Effector CD8-positive, alpha-beta T cell (primary cell): Measurements from ENCODE around the gene SH3RF1.

Source experiments
- DNase-seq: peaks from one replicate; lab custom pipeline; 2025; lab: John Stamatoyannopoulos, UW

The SH3RF1 gene

DNA sequence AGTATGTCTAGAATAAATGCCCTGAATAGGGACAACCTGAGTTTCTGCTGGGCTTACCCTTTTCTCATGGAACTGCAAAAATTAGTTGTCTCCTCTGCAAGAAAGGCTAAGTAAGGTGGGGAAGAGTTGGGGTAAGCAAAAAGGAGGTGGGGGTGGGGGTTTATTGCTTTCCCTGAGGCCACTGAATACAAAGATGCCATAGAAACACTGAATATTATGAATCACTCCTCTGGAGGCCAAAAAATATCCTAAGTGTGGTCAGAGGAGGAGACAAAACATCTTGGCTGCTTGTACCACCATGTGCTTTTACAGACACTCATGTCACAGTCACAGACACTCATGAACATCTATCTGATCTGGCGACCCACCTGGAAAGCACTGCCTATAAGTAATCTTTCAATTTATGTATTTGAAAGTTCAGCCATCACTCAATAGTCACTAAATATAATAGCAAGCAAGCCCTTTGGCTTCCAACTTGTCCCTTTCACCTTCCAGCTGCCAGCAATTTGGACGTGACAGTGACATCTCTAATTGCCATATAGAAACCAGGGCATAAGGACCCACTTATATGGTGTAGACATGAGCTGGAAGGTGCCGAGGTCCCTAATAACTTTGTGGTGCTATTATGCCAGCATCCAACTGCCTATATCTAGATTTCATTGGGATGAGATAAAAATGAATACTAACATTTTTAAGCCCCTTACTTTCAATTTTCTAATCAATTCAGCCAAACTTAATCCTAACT is 138.0 kb downstream of the SH3RF1 start:
- DNase-seq, result no peak

DNA sequence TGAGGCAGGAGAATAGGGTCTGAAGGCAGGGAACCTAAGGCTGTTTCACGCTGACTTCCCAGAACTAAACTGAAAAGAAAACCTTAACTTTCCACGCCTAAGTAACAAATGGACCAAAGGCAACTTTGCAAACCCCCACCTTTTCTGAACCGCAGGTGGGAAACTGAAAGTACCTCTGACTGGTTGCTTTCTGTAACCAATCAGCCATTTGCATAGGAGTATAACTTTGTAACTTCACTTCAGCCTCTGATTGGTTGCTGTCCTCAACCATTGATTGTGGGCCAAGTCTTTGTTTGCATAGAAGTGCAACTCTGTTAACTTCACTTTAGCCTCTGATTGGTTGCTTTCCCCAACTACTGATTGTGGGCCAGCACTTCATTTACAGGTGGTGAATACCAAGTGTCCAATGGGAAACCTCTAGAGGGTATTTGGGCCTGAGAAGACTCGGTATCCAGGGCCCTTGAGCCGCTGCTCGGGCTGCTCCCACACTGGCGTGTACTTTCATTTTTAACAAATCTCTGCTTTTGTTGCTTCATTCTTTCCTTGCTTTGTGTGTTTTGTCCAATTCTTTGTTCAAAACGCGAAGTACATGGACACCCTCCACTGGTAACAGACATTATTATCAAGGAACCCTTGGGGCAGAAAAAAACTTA is 139.1 kb downstream of the SH3RF1 start:
- DNase-seq, result no peak

DNA sequence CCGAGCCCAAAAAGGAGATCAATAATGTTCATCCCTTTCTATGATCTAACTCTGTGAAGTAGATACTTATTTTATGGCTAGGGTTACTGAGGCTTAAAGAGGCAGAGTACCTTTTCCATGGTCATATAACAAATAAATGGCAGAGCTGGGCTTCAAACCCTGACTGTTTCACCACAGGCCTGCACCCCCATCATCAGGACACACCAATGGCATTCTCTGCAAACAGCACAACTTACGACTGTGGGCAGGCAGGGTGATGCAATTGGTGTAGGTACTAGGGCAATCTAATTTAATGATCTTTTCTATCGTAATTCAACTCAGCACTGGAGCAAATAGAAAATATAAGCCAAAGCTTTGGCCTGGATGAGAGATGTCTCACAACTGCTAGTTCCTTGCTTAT is 141.9 kb downstream of the SH3RF1 start:
- DNase-seq, result no peak

DNA sequence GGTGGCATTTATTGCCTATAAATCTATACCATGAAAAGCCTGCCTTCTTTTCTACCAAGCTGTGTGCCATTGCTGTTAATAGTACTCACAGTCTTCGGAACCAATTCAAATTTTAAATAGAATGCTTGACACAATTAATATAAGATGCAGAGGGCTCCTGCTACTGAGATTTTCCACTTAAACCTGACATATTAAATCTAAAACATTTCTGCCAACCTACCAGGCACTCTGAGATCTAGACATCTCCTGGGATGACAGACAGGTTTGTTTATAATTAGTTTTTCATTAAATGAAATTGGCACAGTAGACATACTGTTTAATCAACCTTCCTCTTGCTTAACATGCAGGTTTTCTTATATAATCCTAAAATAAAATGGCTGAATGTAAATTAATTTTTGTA is 143.4 kb downstream of the SH3RF1 start:
- DNase-seq, result no peak

DNA sequence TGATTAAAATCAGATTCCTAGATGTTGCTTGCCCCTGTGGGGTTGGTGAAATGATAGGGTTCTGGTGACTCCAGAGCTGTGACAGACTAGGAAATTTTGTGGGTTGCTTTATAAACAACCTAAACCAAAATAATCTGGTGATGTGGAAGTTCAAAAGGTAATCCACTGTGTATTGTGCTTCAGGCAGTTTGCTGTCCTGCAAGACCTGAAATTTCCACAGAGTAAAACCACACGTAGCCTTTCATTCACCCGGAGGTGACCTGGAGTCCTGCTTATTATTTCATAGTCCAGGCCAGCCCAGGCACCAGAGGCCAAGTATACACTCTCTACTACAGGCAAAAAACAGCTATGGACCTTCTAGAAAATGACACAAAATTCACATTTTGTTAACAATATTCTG is 146.1 kb downstream of the SH3RF1 start:
- no peak for DNase-seq

DNA sequence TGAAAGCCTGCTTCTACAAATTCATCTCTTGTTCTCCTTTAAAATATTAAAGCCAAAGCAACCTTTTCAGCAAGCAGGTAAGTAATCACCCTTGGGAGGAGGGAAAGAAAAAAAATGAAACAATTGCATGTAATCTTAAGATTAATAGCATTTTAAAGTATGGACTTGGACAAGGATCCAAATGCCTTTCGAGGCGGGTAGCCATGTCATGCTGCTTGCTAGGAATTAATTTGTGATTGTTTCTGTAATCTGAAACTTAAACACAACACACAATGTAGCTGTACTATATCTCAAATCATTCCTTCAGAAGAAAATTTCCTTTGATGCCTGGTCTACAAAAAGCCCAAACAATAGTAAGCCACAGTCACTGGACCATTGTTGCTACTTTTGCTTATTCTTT is 148.3 kb downstream of the SH3RF1 start:
- DNase-seq, result no peak

DNA sequence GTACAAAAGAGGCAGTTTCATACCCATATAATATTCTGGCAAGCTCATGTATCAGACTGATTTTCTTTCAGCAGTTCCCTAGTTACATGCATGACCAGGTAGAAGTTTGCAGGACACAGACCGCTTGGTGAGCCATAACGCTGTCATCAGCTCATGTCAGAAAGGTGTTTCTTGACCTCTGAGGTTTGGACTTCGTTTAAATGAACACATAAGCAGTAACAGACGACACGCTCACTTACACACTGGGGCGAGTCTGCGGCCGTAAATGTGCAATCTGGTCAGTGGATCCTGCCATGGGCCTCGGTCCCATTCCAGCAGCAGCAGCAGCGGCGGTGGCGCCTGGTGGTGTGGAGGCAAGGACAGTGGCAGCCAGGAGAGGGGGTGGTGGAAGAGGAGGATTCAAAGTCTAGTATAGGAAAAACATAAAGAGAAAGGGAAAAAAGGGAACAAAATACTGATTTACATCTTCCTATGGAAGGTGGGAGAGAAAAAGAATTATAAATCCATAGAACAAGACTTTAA is 148.8 kb downstream of the SH3RF1 start:
- no peak for DNase-seq

DNA sequence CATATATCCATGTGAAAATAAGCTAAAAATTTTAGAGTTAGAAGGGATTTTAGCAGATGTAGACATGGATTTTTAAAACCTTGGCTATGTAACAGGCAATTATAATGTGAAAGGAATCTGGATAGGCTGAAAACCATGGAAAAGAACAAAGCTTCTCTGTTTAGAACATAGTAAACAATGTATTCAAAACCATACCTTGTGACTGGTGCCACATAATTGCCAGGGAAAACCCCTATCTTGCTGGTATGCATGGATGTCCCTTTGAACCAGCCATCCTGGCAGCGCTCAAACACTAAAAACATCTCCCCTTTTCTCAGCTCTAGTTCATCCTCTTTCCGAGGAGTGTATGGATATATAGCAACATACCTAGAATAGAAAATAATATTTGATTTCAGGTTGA is 150.1 kb downstream of the SH3RF1 start:
- no peak for DNase-seq

DNA sequence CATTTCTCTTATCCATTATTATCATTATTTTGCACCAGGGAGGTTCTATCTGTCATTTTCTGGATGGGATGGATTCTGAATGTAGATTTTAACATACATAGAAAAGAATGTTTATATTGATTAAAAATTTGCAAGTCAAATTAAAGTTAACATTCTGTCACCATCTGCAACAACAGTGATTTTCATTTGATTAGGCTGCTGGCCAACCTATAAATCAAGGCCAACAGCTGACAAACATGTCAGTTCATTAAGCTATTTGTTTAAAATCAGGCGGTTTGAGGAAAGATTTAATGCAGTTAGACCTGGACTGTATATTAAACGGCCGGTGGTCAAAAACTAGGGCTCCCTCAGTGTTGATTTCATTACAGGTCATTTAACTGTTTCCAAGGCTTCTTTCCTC is 151.2 kb downstream of the SH3RF1 start:
- DNase-seq, result no peak

DNA sequence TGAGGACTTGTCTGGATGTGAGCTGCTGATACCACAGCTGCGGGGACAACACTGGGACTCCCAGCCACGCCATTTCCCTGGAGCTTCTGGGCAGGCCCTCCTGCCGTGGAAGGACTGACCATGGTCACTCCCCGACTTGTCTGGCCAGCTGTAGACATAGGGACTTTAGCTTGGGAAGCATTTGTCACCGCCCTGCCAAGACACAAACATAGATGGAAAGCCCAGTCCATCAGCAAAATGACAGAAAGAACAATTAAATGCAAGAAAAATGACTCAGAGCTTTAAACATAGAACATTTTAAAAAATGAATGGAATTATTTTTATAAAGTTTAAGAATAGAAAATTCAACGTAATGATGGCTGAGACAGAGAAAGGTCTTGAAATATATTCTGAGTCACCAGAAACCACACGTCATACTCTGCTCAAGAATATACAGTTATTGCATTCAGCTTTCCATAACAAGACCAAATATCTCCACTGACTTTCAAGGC is 153.1 kb downstream of the SH3RF1 start:
- no peak for DNase-seq

DNA sequence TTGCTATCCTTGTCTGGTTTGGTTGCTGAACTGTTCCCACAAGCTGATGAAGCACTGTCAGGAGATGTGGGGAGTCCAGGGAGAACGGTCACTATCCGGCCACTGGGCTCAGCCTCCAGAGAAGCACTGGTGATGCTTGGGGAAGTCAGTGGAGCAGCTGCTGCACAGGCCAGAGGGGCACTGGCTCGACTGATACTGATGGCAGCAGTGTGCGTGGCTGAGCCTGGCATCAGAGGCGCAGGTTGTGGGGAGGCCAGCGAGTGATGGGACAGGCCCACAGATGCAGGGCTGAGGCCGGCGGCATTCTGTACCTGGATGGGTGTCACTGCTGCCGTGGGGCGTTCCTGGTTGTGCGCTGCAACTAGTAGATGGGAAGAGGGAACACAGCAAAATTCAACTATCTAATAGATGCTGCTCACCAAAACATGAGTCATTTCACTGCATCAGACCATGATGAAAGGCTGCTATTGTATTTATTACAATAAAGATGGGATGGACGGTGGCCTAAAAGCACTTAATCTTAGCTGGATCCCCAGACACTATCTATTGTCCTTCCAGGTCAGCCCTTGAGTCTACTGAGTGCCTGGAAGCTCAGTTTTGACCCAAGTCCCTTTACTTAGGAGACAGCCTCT is 154.4 kb downstream of the SH3RF1 start:
- no peak for DNase-seq

DNA sequence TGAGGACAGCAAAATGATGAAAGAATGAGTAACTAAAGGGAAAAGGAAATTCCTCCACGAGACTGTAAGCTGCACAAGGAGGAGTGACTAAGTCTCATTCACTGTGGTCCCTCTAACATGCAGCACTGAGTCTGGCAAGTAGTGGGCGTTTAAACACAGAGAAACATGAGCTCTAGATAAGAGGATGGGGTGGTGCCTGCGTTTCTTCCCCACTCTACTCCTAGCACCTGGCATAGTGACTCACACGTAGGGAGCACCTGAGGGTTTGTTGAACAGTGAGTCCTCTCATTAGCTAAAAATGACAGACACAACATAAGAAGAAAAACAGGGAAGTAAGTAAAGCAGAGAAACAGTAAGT is 154.9 kb downstream of the SH3RF1 start:
- no peak for DNase-seq

DNA sequence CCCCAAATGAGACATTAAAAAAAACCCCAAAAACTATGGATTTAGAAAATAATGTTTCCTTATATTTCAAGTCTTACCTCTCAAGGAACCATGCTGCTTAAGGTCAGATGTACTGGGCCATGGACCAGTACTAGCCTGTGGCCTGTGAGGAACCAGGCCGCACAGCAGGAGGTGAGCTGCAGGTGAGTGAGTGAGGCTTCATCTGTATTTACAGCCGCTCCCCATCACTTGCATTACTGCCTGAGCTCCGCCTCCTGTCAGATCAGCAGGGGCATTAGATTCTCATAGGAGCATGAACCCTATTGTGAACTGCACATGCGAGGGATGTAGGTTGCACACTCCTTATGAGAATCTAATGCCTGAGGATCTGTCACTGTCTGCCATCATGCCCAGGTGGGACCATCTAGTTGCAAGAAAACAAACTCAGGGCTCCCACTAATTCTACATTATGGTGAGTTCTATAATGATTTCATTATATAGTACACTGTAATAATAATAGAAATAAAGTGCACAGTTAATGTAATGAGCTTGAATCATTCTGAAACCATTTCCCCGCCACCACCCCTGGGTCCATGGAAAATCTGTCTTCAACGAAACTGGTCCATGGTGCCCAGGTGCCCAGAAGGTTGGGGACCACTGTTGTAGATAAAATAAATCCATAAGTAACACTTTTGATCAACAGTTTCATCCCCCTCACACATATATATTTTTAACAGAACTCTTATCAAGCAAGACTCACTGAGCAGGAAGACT is 155.4 kb downstream of the SH3RF1 start:
- no peak for DNase-seq

DNA sequence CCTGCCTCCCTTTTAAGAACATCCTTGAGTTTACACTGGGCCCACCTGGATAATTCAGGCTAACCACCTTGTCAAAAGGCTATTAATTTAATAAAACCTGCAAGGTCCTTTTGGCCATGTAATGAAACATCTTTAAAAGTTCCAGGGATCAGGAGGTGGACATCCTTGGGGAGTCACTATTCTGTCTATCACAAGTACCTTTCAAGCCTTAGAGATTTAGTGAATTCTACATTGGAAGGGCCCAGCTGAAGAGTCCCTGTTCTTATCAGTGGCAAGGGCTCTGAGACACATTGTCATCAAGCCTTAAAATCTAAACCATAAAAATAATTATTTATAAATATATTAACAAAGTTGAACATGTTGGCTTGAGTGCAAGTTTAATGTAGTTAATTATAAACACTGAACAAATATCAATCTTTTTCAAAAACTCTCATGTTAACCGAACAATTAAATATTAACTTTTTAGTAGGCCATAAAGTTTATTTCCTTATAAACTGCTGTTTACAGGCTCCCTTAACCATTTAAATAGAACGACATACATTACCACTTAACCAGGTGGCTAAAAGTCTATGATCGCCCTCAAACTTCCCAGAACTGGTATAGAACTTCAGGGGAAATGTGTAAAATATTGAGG is 156.3 kb downstream of the SH3RF1 start:
- no peak for DNase-seq

DNA sequence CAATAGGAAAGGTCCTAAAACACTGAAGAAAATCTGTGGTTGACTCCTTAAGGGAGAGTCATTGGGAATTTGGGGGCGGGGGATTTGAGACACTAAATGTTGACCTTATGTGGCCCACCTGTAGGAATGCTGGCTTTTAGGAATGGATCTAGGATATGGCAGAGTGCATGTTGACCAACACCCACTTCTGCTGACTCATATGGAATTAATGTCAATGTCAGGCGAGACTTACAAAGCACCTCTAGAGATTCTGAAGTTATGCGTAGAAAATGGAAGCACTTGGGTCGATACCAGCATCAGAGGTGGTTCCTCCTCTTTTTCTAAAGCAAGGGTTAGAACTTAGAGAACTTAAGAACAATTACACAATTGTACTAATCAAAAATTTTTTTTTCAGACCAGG is 160.1 kb downstream of the SH3RF1 start:
- no peak for DNase-seq

DNA sequence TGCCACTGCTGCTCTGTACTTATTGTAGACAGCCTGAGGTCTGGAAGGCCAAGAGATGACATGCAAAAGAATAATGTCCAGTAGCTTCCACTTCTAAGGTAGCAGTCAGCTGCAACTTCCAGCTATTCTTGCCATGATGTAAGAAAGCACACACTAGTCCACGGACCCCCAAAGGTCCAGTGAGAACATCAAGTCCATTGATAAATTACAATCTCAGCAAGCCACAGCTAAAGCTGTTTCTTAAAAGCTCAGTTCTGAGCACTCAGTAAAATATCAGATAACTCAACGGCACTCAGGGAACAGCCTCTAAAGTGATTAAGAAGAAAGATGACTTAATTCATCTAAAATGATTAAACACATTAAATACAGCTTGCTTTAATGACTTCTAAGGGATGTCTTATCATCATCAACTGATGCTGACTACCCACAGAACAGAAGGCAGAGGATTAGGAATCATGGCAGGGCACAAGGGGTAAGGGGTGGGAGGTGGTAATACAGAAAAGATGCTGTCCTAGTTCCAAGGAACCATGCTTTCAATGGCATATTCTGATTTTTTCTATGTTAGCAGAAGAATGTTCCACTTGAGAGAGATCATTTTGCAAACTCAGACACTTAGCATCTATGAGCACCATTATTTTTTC is 161.6 kb downstream of the SH3RF1 start:
- DNase-seq, result no peak

DNA sequence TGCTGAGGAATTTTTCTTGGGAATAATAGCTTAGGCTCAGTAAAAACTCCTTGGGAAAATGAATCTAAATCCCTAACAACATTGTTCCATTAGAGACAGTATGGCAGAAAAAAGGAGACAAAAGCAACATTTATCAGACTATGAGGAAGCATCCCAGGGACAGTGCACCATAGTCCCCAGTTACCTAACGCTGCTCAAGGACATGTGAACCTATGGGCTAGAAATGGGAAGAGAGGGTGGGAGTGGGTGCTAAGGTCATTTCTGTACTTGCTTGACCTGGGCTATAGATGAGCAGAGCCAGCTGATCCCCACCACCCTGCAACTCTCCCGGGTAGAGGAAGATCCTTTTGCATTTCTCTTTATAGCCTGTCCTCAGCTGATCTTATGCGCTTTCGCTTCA is 162.5 kb downstream of the SH3RF1 start:
- no peak for DNase-seq

DNA sequence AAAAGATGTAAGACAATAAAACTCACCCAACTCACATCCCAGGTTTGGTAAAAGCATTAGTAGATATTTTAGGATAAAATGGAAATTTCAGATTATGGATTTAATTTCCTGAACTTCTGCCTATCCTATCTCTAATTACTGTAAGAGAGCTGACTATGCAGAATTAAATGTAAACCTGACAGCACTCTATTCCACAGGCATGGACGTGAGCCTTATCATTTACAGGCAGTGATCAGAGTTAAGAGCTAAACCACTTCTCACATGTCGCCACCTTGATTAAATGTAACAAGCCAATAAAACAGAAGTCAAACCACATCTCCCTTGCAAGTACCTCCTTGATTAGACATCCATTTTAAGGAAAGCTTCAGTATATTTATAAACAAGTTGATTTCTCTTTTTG is 163.2 kb downstream of the SH3RF1 start:
- DNase-seq, result no peak

DNA sequence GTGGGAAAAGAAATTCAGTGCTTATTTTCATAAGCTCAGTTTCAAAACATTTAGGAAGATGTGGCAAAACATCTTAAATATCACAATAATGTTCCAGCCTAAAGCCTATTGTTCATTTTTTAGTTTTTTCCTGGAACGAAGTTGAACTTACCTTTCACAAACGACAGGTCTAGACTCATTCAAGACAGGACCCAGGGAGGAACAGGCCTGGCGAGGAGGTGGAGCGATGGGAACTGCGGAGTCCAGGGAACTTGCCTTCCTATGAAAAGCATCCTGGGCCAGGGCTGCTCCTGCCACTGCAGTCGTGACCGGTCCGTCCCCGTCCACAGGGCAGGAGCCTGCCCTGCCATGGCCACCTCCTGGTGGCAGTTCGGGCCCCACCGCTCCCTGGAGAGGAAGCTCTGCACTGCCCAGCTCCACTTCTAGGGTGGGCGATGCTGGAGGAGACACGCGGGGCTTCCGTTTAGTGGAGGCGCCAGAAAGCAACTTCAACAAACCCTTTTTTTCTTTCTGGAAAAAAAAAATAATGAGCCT is 164.0 kb downstream of the SH3RF1 start:
- no peak for DNase-seq

DNA sequence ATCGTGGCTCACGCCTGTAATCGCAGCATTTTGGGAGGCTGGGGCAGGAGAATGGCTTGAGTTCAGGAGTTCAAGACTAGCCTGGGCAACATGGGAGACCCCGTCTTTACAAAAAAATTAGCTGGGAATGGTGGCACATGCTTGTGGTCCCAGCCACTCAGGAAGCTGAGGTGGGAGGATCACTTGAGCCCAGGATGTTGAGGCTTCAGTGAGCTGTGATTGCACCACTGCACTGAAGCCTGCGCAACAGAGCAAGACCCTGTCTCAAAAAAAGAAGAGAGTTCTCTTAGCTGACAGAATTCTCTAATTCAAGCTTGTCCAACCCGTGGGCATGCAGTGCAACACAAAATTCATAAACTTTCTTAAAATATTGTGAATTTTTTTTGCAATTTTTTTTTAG is 165.1 kb downstream of the SH3RF1 start:
- no peak for DNase-seq

DNA sequence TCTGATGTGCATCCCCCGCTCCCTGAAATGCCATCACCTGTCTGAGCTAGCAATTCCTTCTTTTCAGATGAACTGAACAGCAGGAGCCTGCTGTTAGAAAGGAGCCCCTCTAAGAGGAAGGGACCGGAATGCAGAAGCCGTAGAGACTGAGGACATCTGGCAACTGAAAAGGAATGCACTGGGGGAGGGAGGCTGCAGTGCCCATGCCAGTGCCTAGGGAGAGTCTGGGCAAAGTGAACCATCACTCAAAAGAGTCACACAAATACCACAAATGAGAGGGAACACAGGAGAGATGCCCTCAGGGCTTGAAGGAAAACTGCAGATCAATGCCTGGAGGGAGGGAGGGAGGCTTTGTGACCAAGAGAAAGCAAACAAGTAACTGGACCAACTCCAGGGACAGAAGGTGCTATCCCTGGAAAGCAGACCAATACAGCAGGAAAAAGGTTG is 166.8 kb downstream of the SH3RF1 start:
- DNase-seq, result no peak
